H1 (cell line): ENCODE measurements around the gene CHMP5. TPM values are rescaled to one million over a fixed set of nuclear protein-coding genes. Genes with fewer than 3 reads are reported as not detected.

Source experiments
- CTCF ChIA-PET: fragments of 300-600 bp; sonication (Branson Sonifier 250); formaldehyde crosslinking; loops from one replicate; lab custom pipeline; 2021; ENCODE audit not compliant: partially characterized antibody; lab: Charles Lee
- POLR2A ChIA-PET: fragments of 300-600 bp; sonication (Branson Sonifier 250); formaldehyde crosslinking; loops from one replicate; lab custom pipeline; 2021; ENCODE audit warnings: inconsistent platforms; ENCODE audit not compliant: partially characterized antibody; lab: Charles Lee
- DNase-seq, 2 experiments: peaks; one replicate each; pipeline versions ENCODE4 v3.0.0 to v3.0.0-alpha.2; 2010 to 2022; ENCODE audit warnings: low spot score in 2 of 2, low read depth in 1 of 2, mixed read lengths in 1 of 2
- FAIRE-seq: peaks from 2 replicates; lab custom pipeline; 2011; peaks lifted over from hg19 to GRCh38; lab: Jason Lieb, UNC
- H2AFZ ChIP-seq: 2 replicates; pipeline ENCODE4 v1.8.1; 2012; ENCODE audit warnings: low read length, inconsistent platforms
- H2AK5ac ChIP-seq: 2 replicates; pipeline ENCODE4 v1.6.1; 2013; ENCODE audit warnings: low read depth, low read length
- H2BK120ac ChIP-seq: replicated peaks from 2 replicates; pipeline ENCODE3; 2013; ENCODE audit warnings: low read depth, low read length, inconsistent platforms
- H2BK12ac ChIP-seq: 2 replicates; pipeline ENCODE4 v1.6.1; 2013; ENCODE audit warnings: low read depth, low read length
- H2BK15ac ChIP-seq: 2 replicates; pipeline ENCODE4 v1.6.1; 2013; ENCODE audit warnings: low read length
- H2BK20ac ChIP-seq: 2 replicates; pipeline ENCODE4 v1.6.1; 2013; ENCODE audit warnings: low read length
- H2BK5ac ChIP-seq: 2 replicates; pipeline ENCODE4 v1.6.1; 2013; ENCODE audit warnings: low read depth, low read length
- H3K14ac ChIP-seq: 2 replicates; pipeline ENCODE4 v1.6.1; 2013; ENCODE audit warnings: inconsistent platforms; ENCODE audit not compliant: insufficient read length
- H3K18ac ChIP-seq: 2 replicates; pipeline ENCODE4 v1.6.1; 2013; ENCODE audit warnings: low read length; ENCODE audit errors: extremely low read depth
- H3K23ac ChIP-seq: 2 replicates; pipeline ENCODE4 v1.6.1; 2013; ENCODE audit warnings: inconsistent platforms; ENCODE audit not compliant: insufficient read length
- H3K23me2 ChIP-seq: 2 replicates; pipeline ENCODE4 v1.6.1; 2013; ENCODE audit warnings: low read depth, low read length
- H3K27ac ChIP-seq: 2 replicates; pipeline ENCODE4 v1.6.1; 2011; ENCODE audit warnings: low read depth, low read length, inconsistent platforms
- H3K27me3 ChIP-seq, 4 experiments: replicated peaks in 1 of 4; 1 replicate in 1 of 4; 2 replicates in 3 of 4; pipeline versions ENCODE4 v1.6.1 to v1.8.1; 2011 to 2013; ENCODE audit warnings: low read length in 3 of 4, mild to moderate bottlenecking in 3 of 4, inconsistent platforms in 2 of 4, mixed read lengths in 2 of 4, moderate library complexity in 1 of 4; ENCODE audit not compliant: control insufficient read depth in 3 of 4, insufficient read depth in 3 of 4; ENCODE audit errors: extremely low read depth in 1 of 4
- H3K36me3 ChIP-seq, 4 experiments: 2 replicates each; pipeline versions ENCODE4 v1.6.1 to v1.8.1; 2011 to 2013; ENCODE audit warnings: mild to moderate bottlenecking in 4 of 4, low read length in 3 of 4, moderate library complexity in 2 of 4, control low read depth in 1 of 4, inconsistent platforms in 1 of 4; ENCODE audit not compliant: insufficient read depth in 4 of 4, control insufficient read depth in 2 of 4
- H3K4ac ChIP-seq: replicated peaks from 2 replicates; pipeline ENCODE3; 2013; ENCODE audit warnings: low read length, low read depth, mixed read lengths, inconsistent platforms; ENCODE audit not compliant: insufficient read length
- H3K4me1 ChIP-seq, 4 experiments: replicated peaks in 1 of 4; 1 replicate in 1 of 4; 2 replicates in 3 of 4; pipeline versions ENCODE4 v1.6.1 to v1.8.1; 2011 to 2013; ENCODE audit warnings: low read length in 3 of 4, inconsistent platforms in 2 of 4, mixed read lengths in 1 of 4; ENCODE audit not compliant: insufficient read depth in 4 of 4, control insufficient read depth in 3 of 4
- H3K4me2 ChIP-seq, 2 experiments: 2 replicates each; pipeline versions ENCODE4 v1.6.1 to v1.8.1; 2011 to 2013; ENCODE audit warnings: low read depth in 2 of 2, low read length in 2 of 2, control low read depth in 1 of 2, inconsistent platforms in 1 of 2, mild to moderate bottlenecking in 1 of 2; ENCODE audit not compliant: insufficient read depth in 1 of 2
- H3K4me3 ChIP-seq, 4 experiments: fragments of 200-600, 300-600 bp in 1 of 4; sonication (generic), shearing (Covaris generic), sonication (Bioruptor Twin) in 1 of 4; 2 replicates each; pipeline versions ENCODE4 v1.5.1 to v1.8.1; 2011 to 2016; ENCODE audit warnings: low read length in 4 of 4, low read depth in 3 of 4, control low read depth in 2 of 4, inconsistent platforms in 2 of 4, mild to moderate bottlenecking in 2 of 4, mixed read lengths in 1 of 4, moderate library complexity in 1 of 4; ENCODE audit not compliant: insufficient read depth in 2 of 4; ENCODE audit errors: extremely low read depth in 1 of 4
- H3K56ac ChIP-seq: replicated peaks from 2 replicates; pipeline ENCODE3; 2013; ENCODE audit warnings: low read depth, mild to moderate bottlenecking, mixed read lengths, low read length, inconsistent platforms; ENCODE audit not compliant: insufficient read length
- H3K79me1 ChIP-seq: 2 replicates; pipeline ENCODE4 v1.6.1; 2013; ENCODE audit warnings: low read depth, low read length, control low read depth
- H3K79me2 ChIP-seq, 2 experiments: 2 replicates each; pipeline versions ENCODE4 v1.6.1 to v1.8.1; 2012 to 2013; ENCODE audit warnings: low read length in 2 of 2, mild to moderate bottlenecking in 2 of 2, inconsistent platforms in 1 of 2; ENCODE audit not compliant: insufficient read depth in 2 of 2, control insufficient read depth in 1 of 2
- H3K9ac ChIP-seq, 4 experiments: replicated peaks in 1 of 4; 1 replicate in 1 of 4; 2 replicates in 3 of 4; pipeline versions ENCODE4 v1.6.1 to v1.8.1; 2011 to 2013; ENCODE audit warnings: low read depth in 3 of 4, low read length in 3 of 4, control low read depth in 2 of 4, mild to moderate bottlenecking in 2 of 4, moderate library complexity in 2 of 4, inconsistent platforms in 1 of 4; ENCODE audit errors: extremely low read depth in 1 of 4
- H3K9me3 ChIP-seq, 2 experiments: 2 replicates each; pipeline versions ENCODE4 v1.6.1 to v1.8.1; 2012 to 2013; ENCODE audit warnings: mild to moderate bottlenecking in 2 of 2, moderate library complexity in 2 of 2, control low read depth in 1 of 2, inconsistent platforms in 1 of 2, low read depth in 1 of 2, low read length in 1 of 2, mixed read lengths in 1 of 2; ENCODE audit not compliant: insufficient read depth in 2 of 2
- H4K20me1 ChIP-seq, 2 experiments: replicated peaks in 1 of 2; 2 replicates each; pipeline versions ENCODE3 to v1.8.1; 2011 to 2013; ENCODE audit warnings: inconsistent platforms in 2 of 2, low read length in 2 of 2, mild to moderate bottlenecking in 1 of 2; ENCODE audit not compliant: insufficient read depth in 2 of 2, control insufficient read depth in 1 of 2
- H4K5ac ChIP-seq: 2 replicates; pipeline ENCODE4 v1.6.1; 2013; ENCODE audit warnings: low read length, low read depth, mixed read lengths, inconsistent platforms; ENCODE audit not compliant: insufficient read length
- H4K8ac ChIP-seq: 2 replicates; pipeline ENCODE4 v1.8.0; 2013; ENCODE audit warnings: mild to moderate bottlenecking, moderate library complexity, low read length, inconsistent platforms; ENCODE audit not compliant: insufficient read depth; ENCODE audit errors: extremely low read depth
- H4K91ac ChIP-seq: replicated peaks from 2 replicates; pipeline ENCODE3; 2013; ENCODE audit warnings: low read length, mixed read lengths, inconsistent platforms; ENCODE audit not compliant: insufficient read length
- JUND ChIP-seq: IDR thresholded peaks from 2 replicates; pipeline ENCODE4 v1.6.1; 2011; ENCODE audit warnings: mild to moderate bottlenecking, improper control_type of control experiment, low read length
- POLR2AphosphoS5 ChIP-seq: IDR thresholded peaks from 2 replicates; pipeline ENCODE4 v1.6.1; 2011; ENCODE audit warnings: low read depth, low read length
- SIRT6 ChIP-seq: IDR thresholded peaks from one replicate; pipeline ENCODE4 v1.7.1; 2012; ENCODE audit warnings: low read length, inconsistent platforms
- SP2 ChIP-seq: IDR thresholded peaks from 2 replicates; pipeline ENCODE4 v1.6.1; 2012; ENCODE audit warnings: mild to moderate bottlenecking, low read length, inconsistent platforms
- TCF12 ChIP-seq: IDR thresholded peaks from 2 replicates; pipeline ENCODE4 v1.6.1; 2011; ENCODE audit warnings: low read depth, mild to moderate bottlenecking, low read length
- whole genome bisulfite sequencing, 2 experiments: shearing (Covaris generic) in 1 of 2; methylation state at CpG; one replicate each; pipeline versions ENCODE4 v1.1.6 to v1.1.7; 2013 to 2015; ENCODE audit warnings: low lambda C conversion rate in 2 of 2, mixed read lengths in 2 of 2, inconsistent platforms in 1 of 2, low coverage in 1 of 2, missing lambda C conversion rate in 1 of 2; ENCODE audit not compliant: insufficient replicate concordance in 2 of 2, insufficient coverage in 1 of 2, insufficient read length in 1 of 2; ENCODE audit errors: extremely low coverage in 1 of 2, missing lambda C conversion rate in 1 of 2; 5-methylcytosine and 5-hydroxymethylcytosine counted together
- polyA plus RNA-seq, 7 experiments: library from polyadenylated mRNA; depleted of rRNA in 3 of 7; stranded (reverse) in 5 of 7; unstranded in 2 of 7; fragments of >200 nt in 5 of 7; fragments of 200-250 nt in 2 of 7; gene quantifications; 1 replicate in 5 of 7; 2 replicates in 1 of 7; 4 replicates in 1 of 7; pipeline versions ENCODE4 v1.2.1 to v1.2.3, GENCODE V29; 2011 to 2013; ENCODE audit warnings: missing spikeins in 2 of 7, mixed read lengths in 2 of 7
- total RNA-seq: library from RNA; stranded (reverse); fragmentation: NEBNext Ultra II Directional; extraction: Animal tissue kit (Norgen Biotek cat#: 25700); gene quantifications from 2 replicates; pipeline ENCODE4 v1.2.1, GENCODE V29; 2021
- TF ChIP-seq, protein P1 (sequence below): IDR thresholded peaks from 2 replicates; pipeline ENCODE4 v1.6.1; 2012; ENCODE audit warnings: inconsistent platforms
- TF ChIP-seq, protein P2 (sequence below): IDR thresholded peaks from 2 replicates; pipeline ENCODE4 v1.6.1; 2011; ENCODE audit warnings: low read length, improper control_type of control experiment

The CHMP5 gene
- total and polyA plus RNA-seq, 2 of the 8 experiments (the other 6 are each of a cell fraction or from before 2014, with no cell fraction given) = 25.0 to 47.3 TPM

DNA sequence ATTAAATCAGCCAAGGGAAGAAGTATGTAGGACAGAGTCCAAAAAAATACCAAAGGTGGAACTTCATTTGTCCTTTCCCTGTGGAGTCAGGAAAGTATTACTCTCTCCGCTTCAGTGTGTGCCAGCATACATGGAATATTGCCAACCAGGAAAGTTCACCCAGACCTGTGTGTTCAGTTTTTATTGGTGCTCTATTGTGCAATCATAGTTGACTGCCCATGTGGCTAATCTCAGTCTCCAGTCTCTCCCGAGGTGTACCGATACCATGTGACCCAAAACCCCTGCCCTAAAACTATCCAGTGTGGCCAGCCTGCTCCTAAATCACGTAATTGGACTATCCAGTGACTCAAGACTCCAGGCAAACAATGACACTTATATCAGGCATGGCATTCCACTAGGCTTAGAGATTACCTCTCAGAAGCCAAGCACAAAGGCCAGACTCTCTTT is 64.3 kb downstream of the CHMP5 start:
- Histone ChIP-seq H2BK12ac (no peak overlapping the region), H3K4me3 (no peak overlapping the region), H3K4ac (no peak overlapping the region), H3K9me3 (no peaks in the 10 kb centered on the region), H3K79me2 (no peaks in the 10 kb centered on the region), H3K9ac (no peak overlapping the region), H2BK20ac (no peak overlapping the region), H2BK120ac (no peak overlapping the region), H3K4me1 (no peaks in the 10 kb centered on the region), H3K36me3 (peaks cover 10 to 34% (median 22%) of the 10 kb centered on the region in 4 experiments), H3K23ac (no peak overlapping the region), H3K14ac (no peak overlapping the region), H4K8ac (no peak overlapping the region), H4K5ac (no peak overlapping the region), H4K20me1 (peaks cover 0 to 1% of the 10 kb centered on the region in 2 experiments), H3K27me3 (no peaks in the 10 kb centered on the region), H2BK5ac (no peak overlapping the region), H2AK5ac (no peak overlapping the region), H3K4me2 (no peak overlapping the region), H4K91ac (no peak overlapping the region), H3K79me1 (no peaks in the 10 kb centered on the region), H3K56ac (no peak overlapping the region), H3K23me2 (no peaks in the 10 kb centered on the region), H2BK15ac (no peak overlapping the region), H2AFZ (no peak overlapping the region), H3K18ac (no peak overlapping the region), H3K27ac (no peak overlapping the region)
- 96% methylated on average over 4 of the region's 4 CpGs; no CpG with 5 or more reads in 1 of the 2 experiments for WGBS, 2 experiments
- FAIRE-seq (no peak), DNase-seq (no peak)
- CTCF ChIA-PET = no interaction called here
- POLR2A ChIA-PET = no interaction called here
- TF ChIP-seq JUND (no peak), POLR2AphosphoS5 (no peak), SP2 (no peak), TCF12 (no peak), SIRT6 (no peak)
- TF ChIP-seq, protein P1, sequence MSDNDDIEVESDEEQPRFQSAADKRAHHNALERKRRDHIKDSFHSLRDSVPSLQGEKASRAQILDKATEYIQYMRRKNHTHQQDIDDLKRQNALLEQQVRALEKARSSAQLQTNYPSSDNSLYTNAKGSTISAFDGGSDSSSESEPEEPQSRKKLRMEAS = no peak
- TF ChIP-seq, protein P2, sequence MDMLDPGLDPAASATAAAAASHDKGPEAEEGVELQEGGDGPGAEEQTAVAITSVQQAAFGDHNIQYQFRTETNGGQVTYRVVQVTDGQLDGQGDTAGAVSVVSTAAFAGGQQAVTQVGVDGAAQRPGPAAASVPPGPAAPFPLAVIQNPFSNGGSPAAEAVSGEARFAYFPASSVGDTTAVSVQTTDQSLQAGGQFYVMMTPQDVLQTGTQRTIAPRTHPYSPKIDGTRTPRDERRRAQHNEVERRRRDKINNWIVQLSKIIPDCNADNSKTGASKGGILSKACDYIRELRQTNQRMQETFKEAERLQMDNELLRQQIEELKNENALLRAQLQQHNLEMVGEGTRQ = no peak
